ENCODE data around the gene GZF1.

Gene GZF1

GRCh38 chr20:23419657-23419994 lies 57.6 kb downstream of the GZF1 start:
- Histone ChIP-seq H3K4me3 (peak overlapping the region; percentile 93 to 99 (median 98)), H3K27ac (peak overlapping the region in 10 of 11 experiments; percentile 87 to 94 (median 92); a peak in 20 of 22 replicates), H3K4me1 (peaks cover 20 to 46% (median 40%) of the 10 kb centered on the region in 10 experiments), H3K27me3 (no peaks in the 10 kb centered on the region), H3K9me3 (replicated peaks in 1 of 11) (no peaks in the 10 kb centered on the region), H3K36me3 (peaks cover 0 to 6% (median 0%) of the 10 kb centered on the region in 11 experiments; a peak in 3 of 22 replicates), H3K4me2 (peak overlapping the region; percentile 82 to 95 (median 88)), H4K20me1 (peaks cover 8 to 45% (median 37%) of the 10 kb centered on the region in 11 experiments; a peak in 17 of 22 replicates), H3K9ac (peak overlapping the region; percentile 91 to 99 (median 95))
- no peak for TF ChIP-seq Cebpa-rat (IDR thresholded peaks at IDR 0.05)

- Histone ChIP-seq H3K36me3 (peaks cover 0 to 6% (median 0%) of the 10 kb centered on the region in 11 experiments; a peak in 3 of 22 replicates), H3K9me3 (replicated peaks in 1 of 11) (no peaks in the 10 kb centered on the region), H3K4me3 (peak overlapping the region; percentile 93 to 99 (median 98)), H3K9ac (peak overlapping the region; percentile 91 to 99 (median 95)), H4K20me1 (peaks cover 8 to 44% (median 36%) of the 10 kb centered on the region in 11 experiments; a peak in 17 of 22 replicates), H3K27me3 (no peaks in the 10 kb centered on the region), H3K4me1 (peaks cover 20 to 52% (median 47%) of the 10 kb centered on the region in 10 experiments), H3K4me2 (peak overlapping the region; percentile 82 to 95 (median 88)), H3K27ac (peak overlapping the region; percentile 86 to 94 (median 91))
- TF ChIP-seq Cebpa-rat (IDR thresholded peaks at IDR 0.05): no peak
Measured at GRCh38 chr20:23419995-23420901, 58.3 kb downstream of the GZF1 start.

GRCh38 chr20:23420943-23421931 lies 59.3 kb downstream of the GZF1 start, which contains the start of gene NAPB:
TSS of gene NAPB (minus strand) at chr20:23421488. CDS start at chr20:23421402, 86 bp downstream.
- H3K27me3 ChIP-seq: no peaks in the 10 kb centered on the region
- H4K20me1 ChIP-seq: peaks cover under 1 to 36% (median 26%) of the 10 kb centered on the region in 11 experiments; a peak in 16 of 22 replicates
- no peak for TF ChIP-seq Cebpa-rat (IDR thresholded peaks at IDR 0.05)
- H3K4me1 ChIP-seq: peaks cover 20 to 58% (median 50%) of the 10 kb centered on the region in 10 experiments
- peak within 1 kb of the TSS; percentile 82 to 95 (median 88) for H3K4me2 ChIP-seq
- peak within 1 kb of the TSS; percentile 93 to 99 (median 98) for H3K4me3 ChIP-seq
- H3K9me3 ChIP-seq (replicated peaks in 1 of 11): no peaks in the 10 kb centered on the region
- no peaks in the 10 kb centered on the region for H3K36me3 ChIP-seq
- H3K27ac ChIP-seq: peak within 1 kb of the TSS; percentile 86 to 94 (median 91)
- H3K9ac ChIP-seq: peak within 1 kb of the TSS; percentile 91 to 99 (median 95)
